ENCODE measurements around the gene XCL2. TPM values are rescaled to one million over a fixed set of nuclear protein-coding genes. Genes with fewer than 3 reads are reported as not detected.

Gene XCL2
- total and polyA plus RNA-seq, 2 experiments from 2014 or later: 0.35 TPM; not detected in 1

DNA sequence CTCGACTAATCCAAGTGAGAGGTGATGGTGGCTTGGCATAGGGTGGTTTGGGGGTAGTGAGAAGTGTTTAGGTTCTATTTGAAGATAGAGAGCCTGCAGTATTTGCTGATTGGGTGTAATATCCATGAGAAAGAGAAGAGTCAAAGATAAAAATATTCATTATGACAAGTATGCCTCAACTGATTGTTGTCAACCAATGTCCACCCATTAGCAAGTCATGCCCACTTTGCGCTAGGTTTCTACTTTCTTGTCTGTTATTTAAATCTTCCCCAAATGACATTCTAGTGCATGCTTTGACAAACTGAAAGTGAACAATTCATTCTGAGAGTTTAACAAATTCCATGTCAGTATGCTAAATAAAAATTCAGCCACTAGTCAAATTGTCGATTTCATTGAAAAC, 28.8 kb upstream of the XCL2 start:
- Histone ChIP-seq H3K4me3 (no peak overlapping the region), H3K27me3 (no peaks in the 10 kb centered on the region), H3K9me3 (ENCODE audit: low read depth) (no peaks in the 10 kb centered on the region), H3K4me1 (ENCODE audit: low read depth) (peaks cover 12% of the 10 kb centered on the region), H3K27ac (no peak overlapping the region), H3K36me3 (no peaks in the 10 kb centered on the region)
- no peak for DNase-seq (ENCODE audit: low read depth in 1 of 2, low spot score in 1 of 2)
- TF ChIP-seq, protein P1, sequence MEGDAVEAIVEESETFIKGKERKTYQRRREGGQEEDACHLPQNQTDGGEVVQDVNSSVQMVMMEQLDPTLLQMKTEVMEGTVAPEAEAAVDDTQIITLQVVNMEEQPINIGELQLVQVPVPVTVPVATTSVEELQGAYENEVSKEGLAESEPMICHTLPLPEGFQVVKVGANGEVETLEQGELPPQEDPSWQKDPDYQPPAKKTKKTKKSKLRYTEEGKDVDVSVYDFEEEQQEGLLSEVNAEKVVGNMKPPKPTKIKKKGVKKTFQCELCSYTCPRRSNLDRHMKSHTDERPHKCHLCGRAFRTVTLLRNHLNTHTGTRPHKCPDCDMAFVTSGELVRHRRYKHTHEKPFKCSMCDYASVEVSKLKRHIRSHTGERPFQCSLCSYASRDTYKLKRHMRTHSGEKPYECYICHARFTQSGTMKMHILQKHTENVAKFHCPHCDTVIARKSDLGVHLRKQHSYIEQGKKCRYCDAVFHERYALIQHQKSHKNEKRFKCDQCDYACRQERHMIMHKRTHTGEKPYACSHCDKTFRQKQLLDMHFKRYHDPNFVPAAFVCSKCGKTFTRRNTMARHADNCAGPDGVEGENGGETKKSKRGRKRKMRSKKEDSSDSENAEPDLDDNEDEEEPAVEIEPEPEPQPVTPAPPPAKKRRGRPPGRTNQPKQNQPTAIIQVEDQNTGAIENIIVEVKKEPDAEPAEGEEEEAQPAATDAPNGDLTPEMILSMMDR (IDR thresholded peaks at IDR 0.05; ENCODE audit: low read depth, low read length): no peak

DNA sequence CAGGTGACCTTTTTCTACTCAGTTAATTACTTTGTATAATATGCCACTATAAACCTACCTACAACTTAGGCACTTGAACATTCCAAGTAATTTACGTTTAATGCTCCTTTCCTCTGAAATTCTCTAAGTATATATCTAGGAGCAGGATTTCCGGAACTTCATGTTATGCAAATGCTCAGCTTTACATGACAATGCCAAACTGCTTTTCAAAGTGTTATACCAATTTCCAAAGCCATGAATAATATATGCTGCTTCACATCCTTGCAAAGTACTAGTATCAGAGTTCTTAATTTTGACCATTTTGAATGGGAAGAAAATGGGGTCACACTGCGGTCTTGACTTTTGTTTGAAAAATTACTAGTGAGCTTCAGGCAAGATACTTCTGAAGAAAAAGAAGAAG, 26.9 kb upstream of the XCL2 start:
- TF ChIP-seq, protein P1 (IDR thresholded peaks at IDR 0.05; ENCODE audit: low read depth, low read length): no peak
- DNase-seq (ENCODE audit: low read depth in 1 of 2, low spot score in 1 of 2): no peak
- no peaks in the 10 kb centered on the region for H3K36me3 ChIP-seq
- no peaks in the 10 kb centered on the region for H3K27me3 ChIP-seq
- no peak overlapping the region for H3K4me3 ChIP-seq
- no peaks in the 10 kb centered on the region for H3K9me3 ChIP-seq (ENCODE audit: low read depth)
- H3K27ac ChIP-seq: no peak overlapping the region
- peaks cover 10% of the 10 kb centered on the region for H3K4me1 ChIP-seq (ENCODE audit: low read depth)

DNA sequence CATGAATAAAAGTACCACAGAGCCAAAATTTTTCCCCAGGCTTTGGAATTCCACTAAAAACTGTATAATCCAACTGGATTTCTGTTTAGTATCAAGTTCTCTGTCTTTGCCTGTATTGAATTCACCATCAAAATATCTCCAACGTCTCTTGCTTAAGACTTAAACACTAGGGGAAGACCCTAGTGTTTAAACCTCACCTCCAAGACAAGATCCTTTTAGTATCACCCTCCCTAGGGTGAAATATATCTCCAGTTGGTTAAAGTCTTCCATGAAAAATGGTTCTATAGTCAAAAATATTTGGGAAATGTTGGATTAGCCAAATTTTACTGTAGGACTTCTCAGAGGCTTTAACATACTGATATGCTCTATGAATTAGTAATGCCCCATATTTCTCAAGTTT, 24.5 kb upstream of the XCL2 start:
- no peaks in the 10 kb centered on the region for H3K27me3 ChIP-seq
- TF ChIP-seq, protein P1 (IDR thresholded peaks at IDR 0.05; ENCODE audit: low read depth, low read length): no peak
- no peak overlapping the region for H3K4me3 ChIP-seq
- H3K27ac ChIP-seq: no peak overlapping the region
- peaks cover 7% of the 10 kb centered on the region for H3K4me1 ChIP-seq (ENCODE audit: low read depth)
- no peak for DNase-seq (ENCODE audit: low read depth in 1 of 2, low spot score in 1 of 2)
- no peaks in the 10 kb centered on the region for H3K36me3 ChIP-seq
- H3K9me3 ChIP-seq (ENCODE audit: low read depth): no peaks in the 10 kb centered on the region

DNA sequence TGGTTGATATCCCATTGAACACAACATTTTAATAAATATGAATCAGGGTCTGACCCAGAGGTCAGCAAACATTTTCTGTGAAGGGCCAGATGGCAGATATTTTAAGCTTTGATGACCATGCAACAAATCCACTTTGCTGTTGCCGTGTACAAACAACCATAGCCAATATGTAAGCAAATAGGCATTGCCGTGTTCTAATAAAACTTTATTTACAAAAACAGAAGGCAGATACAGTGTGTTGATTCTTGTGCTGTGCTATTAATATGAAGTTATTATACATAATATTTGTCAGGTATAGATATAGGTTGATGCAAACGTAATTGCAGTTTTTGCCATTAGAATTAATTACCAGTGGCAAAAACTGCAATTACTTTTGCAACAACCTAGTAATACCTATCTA, 23.8 kb upstream of the XCL2 start:
- TF ChIP-seq, protein P1 (IDR thresholded peaks at IDR 0.05; ENCODE audit: low read depth, low read length): no peak
- peaks cover 7% of the 10 kb centered on the region for H3K4me1 ChIP-seq (ENCODE audit: low read depth)
- DNase-seq (ENCODE audit: low read depth in 1 of 2, low spot score in 1 of 2): no peak

DNA sequence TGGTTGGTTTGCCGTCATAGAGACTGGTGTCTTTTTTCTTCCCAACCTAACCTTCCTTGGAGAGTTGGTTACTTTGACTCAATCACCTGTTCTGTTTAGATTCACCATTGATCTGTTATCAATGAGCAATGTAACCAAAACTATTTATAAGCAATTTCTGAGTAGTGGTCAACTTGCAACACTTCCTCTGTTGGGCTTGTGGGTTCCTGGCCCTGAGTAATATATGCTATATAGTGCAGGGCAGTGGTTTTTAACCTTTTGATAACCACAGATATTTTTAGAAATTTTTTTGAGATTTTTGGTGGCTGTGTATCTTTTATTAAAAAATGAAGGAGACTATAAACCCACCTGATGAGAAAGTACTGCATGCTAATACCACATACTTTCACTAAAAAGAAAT, 23.2 kb upstream of the XCL2 start:
- peaks cover 7% of the 10 kb centered on the region for H3K4me1 ChIP-seq (ENCODE audit: low read depth)
- H3K9me3 ChIP-seq (ENCODE audit: low read depth): no peaks in the 10 kb centered on the region

More for the DNA sequence above, 23.8 kb upstream of the XCL2 start:
- H3K36me3 ChIP-seq: no peaks in the 10 kb centered on the region
- H3K4me3 ChIP-seq: no peak overlapping the region
- no peaks in the 10 kb centered on the region for H3K27me3 ChIP-seq
- H3K9me3 ChIP-seq (ENCODE audit: low read depth): no peaks in the 10 kb centered on the region
- no peak overlapping the region for H3K27ac ChIP-seq

More for the DNA sequence above, 23.2 kb upstream of the XCL2 start:
- H3K36me3 ChIP-seq: no peaks in the 10 kb centered on the region
- H3K27ac ChIP-seq: no peak overlapping the region
- TF ChIP-seq, protein P1 (IDR thresholded peaks at IDR 0.05; ENCODE audit: low read depth, low read length): no peak
- no peaks in the 10 kb centered on the region for H3K27me3 ChIP-seq
- H3K4me3 ChIP-seq: no peak overlapping the region
- no peak for DNase-seq (ENCODE audit: low read depth in 1 of 2, low spot score in 1 of 2)

Measured in cardiac muscle cell (in vitro differentiated cells and primary cell).